ENCODE results near the gene PCDH15.

PCDH15 gene

GRCh38 chr10:54772468-54773122, 28.4 kb downstream of the PCDH15 start:
- TF ChIP-seq, protein P1, sequence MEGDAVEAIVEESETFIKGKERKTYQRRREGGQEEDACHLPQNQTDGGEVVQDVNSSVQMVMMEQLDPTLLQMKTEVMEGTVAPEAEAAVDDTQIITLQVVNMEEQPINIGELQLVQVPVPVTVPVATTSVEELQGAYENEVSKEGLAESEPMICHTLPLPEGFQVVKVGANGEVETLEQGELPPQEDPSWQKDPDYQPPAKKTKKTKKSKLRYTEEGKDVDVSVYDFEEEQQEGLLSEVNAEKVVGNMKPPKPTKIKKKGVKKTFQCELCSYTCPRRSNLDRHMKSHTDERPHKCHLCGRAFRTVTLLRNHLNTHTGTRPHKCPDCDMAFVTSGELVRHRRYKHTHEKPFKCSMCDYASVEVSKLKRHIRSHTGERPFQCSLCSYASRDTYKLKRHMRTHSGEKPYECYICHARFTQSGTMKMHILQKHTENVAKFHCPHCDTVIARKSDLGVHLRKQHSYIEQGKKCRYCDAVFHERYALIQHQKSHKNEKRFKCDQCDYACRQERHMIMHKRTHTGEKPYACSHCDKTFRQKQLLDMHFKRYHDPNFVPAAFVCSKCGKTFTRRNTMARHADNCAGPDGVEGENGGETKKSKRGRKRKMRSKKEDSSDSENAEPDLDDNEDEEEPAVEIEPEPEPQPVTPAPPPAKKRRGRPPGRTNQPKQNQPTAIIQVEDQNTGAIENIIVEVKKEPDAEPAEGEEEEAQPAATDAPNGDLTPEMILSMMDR (IDR thresholded peaks at IDR 0.05; ENCODE audit: low read depth, low read length): no peak
- DNase-seq (ENCODE audit: low read depth in 2 of 2): no peak
- H3K4me3 ChIP-seq (replicated peaks in 1 of 2; ENCODE audit: low read depth in 2 of 2, low read length in 2 of 2): no peak overlapping the region

DNA sequence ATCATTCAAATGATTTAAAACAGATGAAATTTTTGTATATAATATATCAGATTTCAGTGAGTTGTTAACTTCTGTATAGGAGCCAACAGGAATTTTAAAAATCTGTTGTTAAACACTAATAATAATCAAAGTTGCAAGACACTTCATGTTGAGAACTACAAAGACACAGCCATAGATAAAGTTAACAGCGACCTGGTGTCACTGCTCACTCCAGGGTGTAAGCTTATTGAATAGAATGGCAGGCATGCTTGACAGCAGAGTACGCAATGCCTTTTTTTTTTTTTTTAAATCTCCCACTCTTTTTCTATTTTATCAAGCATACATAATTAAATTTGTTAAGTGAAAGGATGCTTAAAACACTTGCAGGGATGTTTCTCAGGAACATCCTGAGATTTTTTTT, 32.0 kb downstream of the PCDH15 start:
- H3K4me3 ChIP-seq (replicated peaks in 1 of 2; ENCODE audit: low read depth in 2 of 2, low read length in 2 of 2): no peak overlapping the region
- TF ChIP-seq, protein P1 (IDR thresholded peaks at IDR 0.05; ENCODE audit: low read depth, low read length): no peak
- no peak for DNase-seq (ENCODE audit: low read depth in 2 of 2)

GRCh38 chr10:54758791-54759190, 42.2 kb downstream of the PCDH15 start:
- no peak overlapping the region for H3K4me3 ChIP-seq (replicated peaks in 1 of 2; ENCODE audit: low read depth in 2 of 2, low read length in 2 of 2)
- TF ChIP-seq, protein P1 (IDR thresholded peaks at IDR 0.05; ENCODE audit: low read depth, low read length): no peak
- DNase-seq (ENCODE audit: low read depth in 2 of 2): no peak

DNA sequence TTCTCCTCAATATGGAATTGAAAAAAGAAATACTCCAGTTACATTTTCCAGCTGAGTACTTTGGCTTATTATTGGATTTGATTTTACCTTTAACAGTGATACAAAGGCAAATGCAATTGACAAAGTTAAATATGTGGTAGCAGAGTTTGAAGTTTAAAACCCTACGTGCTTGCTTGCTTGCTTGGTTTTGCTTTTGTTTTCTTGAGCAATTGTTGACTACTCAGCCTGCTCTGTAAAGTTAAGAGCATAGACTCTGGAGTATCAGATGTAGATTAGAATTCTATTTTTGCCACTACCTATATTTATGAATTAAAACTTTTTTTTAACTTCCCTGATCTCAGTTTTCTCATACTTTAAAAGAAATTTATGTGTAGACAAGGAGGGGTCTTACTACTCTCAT, 51.4 kb downstream of the PCDH15 start:
- no peak overlapping the region for H3K4me3 ChIP-seq (replicated peaks in 1 of 2; ENCODE audit: low read depth in 2 of 2, low read length in 2 of 2)
- TF ChIP-seq, protein P1 (IDR thresholded peaks at IDR 0.05; ENCODE audit: low read depth, low read length): no peak
- DNase-seq (ENCODE audit: low read depth in 2 of 2): no peak

DNA sequence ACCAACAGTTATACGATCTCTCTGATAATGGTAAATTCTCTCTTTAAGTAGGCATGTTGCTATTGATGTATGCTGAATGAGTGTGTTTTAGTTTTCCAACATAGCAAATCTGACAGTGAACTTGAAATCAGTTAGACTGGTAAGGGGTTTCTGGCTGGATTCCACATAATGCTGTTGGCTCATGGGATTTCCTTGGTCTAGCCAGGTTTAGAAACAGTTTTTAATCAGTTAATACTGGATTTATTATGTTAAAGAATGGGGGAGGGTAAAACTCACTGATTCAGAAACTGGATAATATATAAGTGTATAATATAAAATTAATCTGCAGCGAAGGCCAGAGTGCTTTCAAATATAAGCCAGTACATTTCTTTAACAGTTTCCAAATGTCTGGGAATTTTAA, 55.6 kb downstream of the PCDH15 start:
- TF ChIP-seq, protein P1 (IDR thresholded peaks at IDR 0.05; ENCODE audit: low read depth, low read length): no peak
- DNase-seq (ENCODE audit: low read depth in 2 of 2): no peak
- no peak overlapping the region for H3K4me3 ChIP-seq (replicated peaks in 1 of 2; ENCODE audit: low read depth in 2 of 2, low read length in 2 of 2)

- TF ChIP-seq, protein P1 (IDR thresholded peaks at IDR 0.05; ENCODE audit: low read depth, low read length): no peak
- H3K4me3 ChIP-seq (replicated peaks in 1 of 2; ENCODE audit: low read depth in 2 of 2, low read length in 2 of 2): no peak overlapping the region
- no peak for DNase-seq (ENCODE audit: low read depth in 2 of 2)
Observed at GRCh38 chr10:54742416-54742815, 58.6 kb downstream of the PCDH15 start.

- no peak for DNase-seq (ENCODE audit: low read depth in 2 of 2)
- TF ChIP-seq, protein P1 (IDR thresholded peaks at IDR 0.05; ENCODE audit: low read depth, low read length): no peak
- no peak overlapping the region for H3K4me3 ChIP-seq (replicated peaks in 1 of 2; ENCODE audit: low read depth in 2 of 2, low read length in 2 of 2)
Observed at GRCh38 chr10:54728511-54728910, 72.5 kb downstream of the PCDH15 start.
